ENCODE results near the gene TMEM25.

TMEM25 gene

GRCh38 chr11:118572061-118572980, 41.3 kb downstream of the TMEM25 start, which contains the start of gene ARCN1 (continued):
- TF ChIP-seq KLF16 (tag by site-specific recombination; IDR thresholded peaks at IDR 0.05) = no peak; the same call in 1 of the 2 replicates
- 0 out of 2 replicates have a peak, but pooled peaks have one; percentile 31 for TF ChIP-seq BCL11A (tag by site-specific recombination; IDR thresholded peaks at IDR 0.05; ENCODE audit: low read depth)
- no peak for TF ChIP-seq PRDM6 (tag by site-specific recombination; IDR thresholded peaks at IDR 0.05)
- TF ChIP-seq ZBTB20 (tag by site-specific recombination; IDR thresholded peaks at IDR 0.05) = peak; percentile 35; the same call in 1 of the 2 replicates
- TF ChIP-seq ZBTB1 (tag by site-specific recombination; IDR thresholded peaks at IDR 0.05) = no peak
- no peak for TF ChIP-seq HOXD13 (CRISPR knock-in tag; IDR thresholded peaks at IDR 0.05; ENCODE audit: borderline replicate concordance)
- peak; percentile 24 for TF ChIP-seq ZBTB26 (tag by site-specific recombination; optimal IDR thresholded peaks at IDR 0.05)
- TF ChIP-seq ZNF529 (tag by site-specific recombination; IDR thresholded peaks at IDR 0.05; ENCODE audit: insufficient replicate concordance) = no peak
- TF ChIP-seq ZBTB10 (tag by site-specific recombination; IDR thresholded peaks at IDR 0.05) = 0 out of 2 replicates have a peak, but pooled peaks have one; percentile 41
- TF ChIP-seq SP7 (tag by site-specific recombination; IDR thresholded peaks at IDR 0.05) = peak; percentile 28; the same call in 1 of the 2 replicates
- TF ChIP-seq ZBTB17 (tag by site-specific recombination; IDR thresholded peaks at IDR 0.05) = peak; percentile 38; the same call in 1 of the 2 replicates
- peak; percentile 61 for TF ChIP-seq ZNF335 (tag by site-specific recombination; conservative IDR thresholded peaks at IDR 0.05)
- TF ChIP-seq ZNF624 (tag by site-specific recombination; IDR thresholded peaks at IDR 0.05) = no peak
- no peak for TF ChIP-seq ZNF792 (tag by site-specific recombination; IDR thresholded peaks at IDR 0.05)
- TF ChIP-seq ZNF791 (tag by site-specific recombination; IDR thresholded peaks at IDR 0.05) = no peak
- no peak for TF ChIP-seq SCRT2 (tag by site-specific recombination; IDR thresholded peaks at IDR 0.05)
- TF ChIP-seq ZSCAN4 (tag by site-specific recombination; IDR thresholded peaks at IDR 0.05) = no peak
- 0 out of 2 replicates have a peak, but pooled peaks have one; percentile 39 for TF ChIP-seq ZNF692 (tag by site-specific recombination; IDR thresholded peaks at IDR 0.05)
- TF ChIP-seq ZBTB6 (tag by site-specific recombination; IDR thresholded peaks at IDR 0.05) = 0 out of 2 replicates have a peak, but pooled peaks have one; percentile 23
- TF ChIP-seq PBX3 (CRISPR knock-in tag; IDR thresholded peaks at IDR 0.05) = no peak
- TF ChIP-seq ZFHX2 (tag by site-specific recombination; conservative IDR thresholded peaks at IDR 0.05) = no peak
- no peak for TF ChIP-seq ZNF391 (tag by site-specific recombination; IDR thresholded peaks at IDR 0.05; ENCODE audit: borderline replicate concordance, low read depth)
- no peak for TF ChIP-seq WT1 (tag by site-specific recombination; IDR thresholded peaks at IDR 0.05)
- no peak for TF ChIP-seq ZFP3 (tag by site-specific recombination; IDR thresholded peaks at IDR 0.05; ENCODE audit: low read depth)
- no peak for TF ChIP-seq IKZF3 (tag by site-specific recombination; IDR thresholded peaks at IDR 0.05)
- 0 out of 2 replicates have a peak, but pooled peaks have one; percentile 30 for TF ChIP-seq ZBTB21 (tag by site-specific recombination; IDR thresholded peaks at IDR 0.05)
- TF ChIP-seq ZNF2 (tag by site-specific recombination; IDR thresholded peaks at IDR 0.05) = no peak
- no peak for TF ChIP-seq ZNF580 (tag by site-specific recombination; IDR thresholded peaks at IDR 0.05)

Measured in HEK293 (cell line).